ENCODE measurements around the gene UBAC1.

DNA sequence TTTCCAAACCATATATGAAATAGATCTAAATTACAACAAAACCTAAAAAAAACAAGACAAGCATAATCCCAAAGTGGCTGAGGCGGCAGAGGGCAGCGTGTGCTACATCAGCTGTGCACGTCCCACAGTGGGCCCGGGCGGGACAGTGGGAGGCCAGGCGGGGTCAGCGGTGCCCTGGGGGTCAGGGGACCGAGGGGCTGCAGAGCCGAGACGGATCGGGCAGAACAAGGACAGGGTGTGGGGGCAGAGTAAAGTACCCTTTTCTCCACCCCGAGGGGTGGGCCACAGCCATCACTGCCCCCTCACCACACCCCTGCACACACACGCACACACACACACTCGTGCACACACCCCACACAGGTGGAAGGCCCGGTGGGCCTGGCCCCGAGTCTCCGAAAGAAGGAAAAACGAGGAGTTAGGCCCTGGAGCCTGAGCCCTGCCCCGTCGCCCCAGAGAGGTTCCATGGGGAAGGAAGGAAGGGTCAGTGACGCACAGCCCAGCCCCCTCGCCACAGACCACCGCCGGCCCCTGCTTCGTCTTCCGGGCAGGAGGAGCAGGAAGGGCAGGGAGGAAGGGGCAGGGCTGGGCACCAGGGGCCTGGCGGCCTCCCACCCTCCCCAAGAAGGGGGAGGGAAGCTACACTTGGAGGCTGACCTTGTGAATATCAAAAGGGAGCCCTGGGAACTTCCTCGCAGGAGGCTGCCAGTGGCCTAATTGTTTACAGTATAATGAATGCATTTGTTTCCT lies 49.6 kb upstream of the UBAC1 start:
- no peak for TF ChIP-seq PRDM1 (tag by site-specific recombination; IDR thresholded peaks at IDR 0.05)
- TF ChIP-seq ZNF791 (tag by site-specific recombination; IDR thresholded peaks at IDR 0.05), result no peak
- no peak for TF ChIP-seq ZNF121 (tag by site-specific recombination; IDR thresholded peaks at IDR 0.05)
